Bronchial epithelial cell (primary cell): Measurements from ENCODE around the gene ACKR3. TPM values are rescaled to one million over a fixed set of nuclear protein-coding genes. Genes with fewer than 3 reads are reported as not detected.

Experiments
- DNase-seq: peaks from one replicate; pipeline ENCODE4 v3.0.0-alpha.2; 2010; ENCODE audit warnings: low read depth
- FAIRE-seq: peaks from 2 replicates; lab custom pipeline; 2011; peaks lifted over from hg19 to GRCh38; lab: Jason Lieb, UNC
- H3K27me3 ChIP-seq: 2 replicates; pipeline ENCODE4 v1.5.1; 2011; ENCODE audit warnings: low read length; ENCODE audit not compliant: control insufficient read depth, insufficient read depth
- H3K36me3 ChIP-seq: 2 replicates; pipeline ENCODE4 v1.5.1; 2011; ENCODE audit warnings: low read length; ENCODE audit not compliant: control insufficient read depth, insufficient read depth
- H3K4me3 ChIP-seq: 2 replicates; pipeline ENCODE4 v1.5.1; 2011; ENCODE audit warnings: mild to moderate bottlenecking, low read depth, low read length, control low read depth
- total RNA-seq: library from RNA; depleted of rRNA; stranded (reverse); fragments of >200 nt; gene quantifications from 2 replicates; pipeline ENCODE4 v1.2.1, GENCODE V29; 2014
- TF ChIP-seq, protein P1 (sequence below): IDR thresholded peaks from 2 replicates; pipeline ENCODE4 v1.5.1; 2011; ENCODE audit warnings: mild to moderate bottlenecking, moderate library complexity, low read length, control low read depth, inconsistent platforms; ENCODE audit not compliant: insufficient read depth, severe bottlenecking

Gene ACKR3
- total RNA-seq, 1 donor from 2014 or later: 17.9 TPM

DNA sequence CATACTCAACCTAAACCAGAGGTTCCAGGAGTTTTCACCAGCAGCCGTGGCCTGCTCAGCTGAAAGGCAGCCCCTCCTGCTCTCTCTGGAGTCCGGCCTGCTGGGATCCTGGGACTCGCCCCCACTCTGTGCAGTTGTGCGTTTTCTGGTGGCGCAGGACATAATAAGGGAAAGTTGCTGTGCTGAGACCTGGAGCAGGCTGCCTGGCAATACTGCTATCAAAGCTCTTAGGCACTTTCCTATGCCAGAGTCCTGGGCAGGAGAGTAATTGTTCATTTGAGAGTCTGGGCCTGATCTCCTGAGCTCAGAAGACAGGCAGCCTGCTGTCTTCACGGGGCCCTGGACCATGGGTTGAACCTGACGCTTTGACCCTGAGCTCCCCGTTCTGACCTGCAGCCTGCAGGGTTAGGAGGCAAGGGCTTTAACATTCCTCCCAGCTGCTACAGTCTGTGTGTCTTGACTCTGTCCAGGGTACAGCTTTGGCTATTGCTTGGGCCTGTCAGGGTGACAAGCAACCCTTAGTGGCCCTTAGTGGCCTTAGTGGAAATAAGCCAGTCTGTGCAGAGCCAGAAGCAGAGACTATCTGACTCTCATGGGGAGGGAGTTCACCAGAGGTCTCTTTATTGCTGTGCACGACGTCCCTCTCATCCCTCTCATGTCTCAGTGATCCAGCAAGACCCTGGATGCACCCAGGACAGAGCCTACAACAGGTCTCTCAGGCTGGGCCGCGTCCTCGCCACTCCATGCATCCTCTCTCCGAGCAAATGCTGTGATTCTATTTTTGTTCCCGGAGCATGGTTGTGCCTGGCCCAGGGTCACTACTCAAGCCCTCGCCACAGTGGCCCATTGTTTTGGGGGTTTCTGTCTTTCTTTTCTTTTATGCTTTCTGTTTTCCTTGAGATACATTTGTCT, 60.6 kb downstream of the ACKR3 start:
- Histone ChIP-seq H3K36me3 (no peaks in the 10 kb centered on the region), H3K27me3 (no peaks in the 10 kb centered on the region), H3K4me3 (no peak overlapping the region)
- TF ChIP-seq, protein P1, sequence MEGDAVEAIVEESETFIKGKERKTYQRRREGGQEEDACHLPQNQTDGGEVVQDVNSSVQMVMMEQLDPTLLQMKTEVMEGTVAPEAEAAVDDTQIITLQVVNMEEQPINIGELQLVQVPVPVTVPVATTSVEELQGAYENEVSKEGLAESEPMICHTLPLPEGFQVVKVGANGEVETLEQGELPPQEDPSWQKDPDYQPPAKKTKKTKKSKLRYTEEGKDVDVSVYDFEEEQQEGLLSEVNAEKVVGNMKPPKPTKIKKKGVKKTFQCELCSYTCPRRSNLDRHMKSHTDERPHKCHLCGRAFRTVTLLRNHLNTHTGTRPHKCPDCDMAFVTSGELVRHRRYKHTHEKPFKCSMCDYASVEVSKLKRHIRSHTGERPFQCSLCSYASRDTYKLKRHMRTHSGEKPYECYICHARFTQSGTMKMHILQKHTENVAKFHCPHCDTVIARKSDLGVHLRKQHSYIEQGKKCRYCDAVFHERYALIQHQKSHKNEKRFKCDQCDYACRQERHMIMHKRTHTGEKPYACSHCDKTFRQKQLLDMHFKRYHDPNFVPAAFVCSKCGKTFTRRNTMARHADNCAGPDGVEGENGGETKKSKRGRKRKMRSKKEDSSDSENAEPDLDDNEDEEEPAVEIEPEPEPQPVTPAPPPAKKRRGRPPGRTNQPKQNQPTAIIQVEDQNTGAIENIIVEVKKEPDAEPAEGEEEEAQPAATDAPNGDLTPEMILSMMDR: no peak
- no peak for DNase-seq
- FAIRE-seq: no peak

DNA sequence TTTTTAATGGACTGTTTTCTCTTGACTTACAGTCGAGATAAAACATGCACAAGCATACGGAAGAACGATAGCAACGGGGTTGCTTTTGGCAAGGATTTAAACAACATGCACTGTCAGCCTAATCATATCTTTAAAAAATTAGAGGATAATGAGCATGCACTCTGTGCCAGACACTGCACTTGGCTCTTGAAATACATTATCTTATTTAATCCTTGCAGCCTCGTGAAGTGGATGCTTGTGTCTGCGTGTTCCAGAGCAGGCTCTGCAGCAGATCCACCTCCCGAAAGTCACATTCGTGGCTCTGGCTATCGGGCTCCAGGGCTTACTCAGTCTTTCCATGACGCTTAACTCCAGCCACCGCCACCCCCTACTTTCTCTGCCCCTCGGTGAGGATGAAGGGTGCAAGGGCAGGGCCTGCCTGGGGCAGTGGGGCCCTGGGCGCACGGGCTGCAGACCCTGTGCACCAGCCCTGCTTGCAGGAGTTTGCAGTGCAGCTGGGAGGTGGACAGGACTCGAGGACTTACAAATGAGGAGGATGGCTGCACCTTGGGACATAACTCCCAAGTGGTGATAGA, 61.7 kb downstream of the ACKR3 start:
- TF ChIP-seq, protein P1: no peak
- Histone ChIP-seq H3K36me3 (no peaks in the 10 kb centered on the region), H3K27me3 (no peaks in the 10 kb centered on the region), H3K4me3 (no peak overlapping the region)
- DNase-seq (no peak), FAIRE-seq (no peak)

DNA sequence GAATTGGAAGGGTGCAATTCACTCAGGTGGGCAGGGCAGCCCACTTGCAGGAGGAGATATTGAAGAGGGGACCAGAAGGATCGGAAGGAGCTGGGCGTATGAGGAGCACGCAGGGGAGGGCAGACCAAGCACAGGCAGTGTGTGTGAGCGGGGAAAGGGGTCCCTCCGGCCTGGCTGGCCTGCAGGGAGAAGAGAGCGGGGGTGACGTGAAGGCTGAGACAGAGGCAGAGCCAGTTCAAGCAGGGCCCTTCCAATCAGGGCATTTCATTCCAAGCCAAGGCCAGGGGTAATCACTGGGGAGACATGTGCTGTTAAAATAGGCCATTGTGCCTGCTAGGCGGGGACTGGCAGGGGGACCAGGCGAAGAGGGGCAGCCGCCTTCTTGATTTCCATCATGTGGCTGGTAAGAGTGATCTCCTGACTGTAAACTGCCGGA, 62.2 kb downstream of the ACKR3 start:
- Histone ChIP-seq H3K36me3 (no peaks in the 10 kb centered on the region), H3K27me3 (no peaks in the 10 kb centered on the region), H3K4me3 (no peak overlapping the region)
- TF ChIP-seq, protein P1: no peak
- DNase-seq (no peak), FAIRE-seq (no peak)
